ENCODE data around the gene HDGFL2.
"Not testable (repeated sequence)": the region's sequence is repeated elsewhere in the genome, so short reads cannot be mapped to it uniquely, and the experiment has no call there.

Gene HDGFL2

DNA sequence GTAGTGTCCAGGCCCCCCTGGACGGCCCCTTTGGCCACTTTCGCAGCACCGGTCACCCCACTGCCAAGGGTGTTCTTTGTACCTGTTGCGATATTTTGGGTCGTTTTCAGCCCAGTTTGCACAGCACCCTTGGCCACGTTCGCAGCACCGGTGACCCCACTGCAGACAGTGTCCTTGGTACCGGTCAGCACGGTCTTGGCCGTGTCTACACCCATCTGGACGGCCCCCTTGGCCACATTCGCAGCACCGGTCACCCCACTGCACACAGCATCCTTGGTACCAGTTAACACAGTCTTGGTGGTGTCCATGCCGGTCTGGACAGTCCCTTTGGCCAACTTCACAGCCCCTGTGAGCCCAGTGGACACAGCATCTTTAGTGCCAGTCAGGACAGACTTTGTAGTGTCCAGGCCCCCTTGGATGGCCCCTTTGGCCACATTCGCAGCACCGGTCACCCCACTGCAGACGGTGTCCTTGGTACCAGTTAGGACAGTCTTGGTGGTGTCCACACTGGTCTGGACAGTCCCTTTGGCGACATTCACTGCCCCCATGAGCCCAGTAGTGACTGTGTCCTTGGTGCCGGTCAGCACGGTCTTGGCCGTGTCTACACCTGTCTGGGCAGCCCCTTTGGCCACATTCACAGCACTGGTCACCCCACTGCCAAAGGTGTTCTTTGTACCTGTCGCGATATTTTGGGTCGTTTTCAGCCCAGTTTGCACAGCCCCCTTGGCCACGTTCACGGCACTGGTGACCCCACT lies 39.4 kb downstream of the HDGFL2 start:
- in situ Hi-C loops (cut with MboI; ENCODE audit: low sequenced_read_pairs) = no loop called here

DNA sequence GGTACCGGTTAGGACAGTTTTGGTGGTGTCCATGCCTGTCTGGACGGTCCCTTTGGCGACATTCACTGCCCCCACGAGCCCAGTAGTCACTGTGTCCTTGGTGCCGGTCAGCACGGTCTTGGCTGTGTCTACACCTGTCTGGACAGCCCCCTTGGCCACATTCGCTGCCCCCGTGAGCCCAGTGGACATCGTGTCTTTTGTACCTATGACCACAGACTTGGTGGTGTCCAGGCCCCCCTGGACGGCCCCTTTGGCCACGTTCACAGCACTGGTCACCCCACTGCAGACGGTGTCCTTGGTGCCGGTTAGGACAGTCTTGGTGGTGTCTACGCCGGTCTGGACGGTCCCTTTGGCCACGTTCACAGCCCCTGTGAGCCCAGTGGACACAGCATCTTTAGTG lies 40.0 kb downstream of the HDGFL2 start:
- in situ Hi-C loops (cut with MboI; ENCODE audit: low sequenced_read_pairs) = no loop called here

DNA sequence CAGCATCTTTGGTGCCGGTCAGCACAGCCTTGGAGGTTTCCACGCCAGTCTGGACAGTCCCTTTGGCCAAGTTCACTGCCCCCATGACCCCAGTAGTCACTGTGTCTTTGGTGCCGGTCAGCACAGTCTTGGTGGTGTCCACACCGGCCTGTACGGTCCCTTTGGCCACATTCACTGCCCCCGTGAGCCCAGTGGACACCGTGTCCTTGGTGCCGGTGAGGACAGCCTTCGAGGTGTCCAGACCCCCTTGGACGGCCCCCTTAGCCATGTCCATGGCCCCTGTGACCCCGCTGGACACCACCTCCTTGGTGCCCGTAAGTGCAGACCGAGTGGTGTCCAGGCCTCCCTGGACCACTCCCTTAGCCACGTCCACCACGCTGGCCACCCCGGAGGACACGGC lies 41.2 kb downstream of the HDGFL2 start:
- in situ Hi-C loops (cut with MboI; ENCODE audit: low sequenced_read_pairs) = no loop called here

DNA sequence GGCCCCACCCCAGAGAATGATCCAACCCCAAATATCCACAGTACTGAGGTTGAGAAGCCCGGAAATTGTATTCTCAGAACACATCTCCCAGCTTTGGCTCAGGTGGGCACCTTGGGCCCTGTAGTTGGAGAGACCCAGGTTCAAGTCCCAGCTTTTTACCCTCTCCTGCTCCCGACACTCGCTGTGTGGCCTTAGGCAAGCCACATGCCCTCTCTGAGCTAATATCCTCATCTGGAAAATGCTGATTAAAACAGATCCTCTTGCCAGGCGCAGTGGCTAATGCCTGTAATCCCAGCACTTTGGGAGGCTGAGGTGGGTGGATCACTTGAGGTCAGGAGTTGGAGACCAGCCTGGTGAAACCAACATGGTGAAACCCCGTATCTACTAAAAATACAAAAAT lies 43.6 kb downstream of the HDGFL2 start:
- in situ Hi-C loops (cut with MboI; ENCODE audit: low sequenced_read_pairs) = no loop called here

DNA sequence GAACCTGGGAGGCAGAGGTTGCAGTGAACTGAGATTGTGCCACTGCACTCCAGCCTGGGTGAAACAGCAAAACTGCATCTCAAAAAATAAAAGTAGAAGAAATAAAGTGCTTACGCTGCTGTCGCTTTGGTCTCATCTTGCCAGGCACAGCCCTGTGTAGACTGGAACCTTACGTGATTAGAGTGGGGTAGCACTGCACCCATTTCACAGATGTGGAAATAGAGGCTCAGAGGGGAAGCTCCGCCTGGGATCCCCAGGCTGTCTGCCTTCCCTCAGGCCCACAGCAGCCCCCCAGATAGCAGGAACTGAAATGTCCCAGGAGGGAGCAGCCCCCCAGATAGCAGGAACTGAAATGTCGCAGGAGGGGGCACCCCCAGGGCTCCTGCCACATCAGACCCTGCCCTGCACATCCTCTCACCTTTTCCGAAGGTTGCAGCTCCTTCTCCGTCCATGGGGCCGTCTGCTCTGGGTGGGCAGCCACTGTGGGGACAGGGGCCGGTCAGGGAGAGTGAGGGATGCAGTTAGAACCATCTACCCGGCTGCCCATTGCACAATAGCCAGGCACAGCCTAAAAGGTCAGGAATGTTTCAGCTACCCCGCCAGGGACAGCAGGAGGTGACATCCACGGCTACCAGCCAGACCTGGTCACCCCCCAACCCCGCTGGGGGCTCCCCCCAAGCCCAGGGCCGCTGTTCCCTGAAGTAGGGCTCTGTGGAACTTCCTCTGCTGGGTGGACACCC lies 44.3 kb downstream of the HDGFL2 start:
- in situ Hi-C loops (cut with MboI; ENCODE audit: low sequenced_read_pairs) = no loop called here

DNA sequence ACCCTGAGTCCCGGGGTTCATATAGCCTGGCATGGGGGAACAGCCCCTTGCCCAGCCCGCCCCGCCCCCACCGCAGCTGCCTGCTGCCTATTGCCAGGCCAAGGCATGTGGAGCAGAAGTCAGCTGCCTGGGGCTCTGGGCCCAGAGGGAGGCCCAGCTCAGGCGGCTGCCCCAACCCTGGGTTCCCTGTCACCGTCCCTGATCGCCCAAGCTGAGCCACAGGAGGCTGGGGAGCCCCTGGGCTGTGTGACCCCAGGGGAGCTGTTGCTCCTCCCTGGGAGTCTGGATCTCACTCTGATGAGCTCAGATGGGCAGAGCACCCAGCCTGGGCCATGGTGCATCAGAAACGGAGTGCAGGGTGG lies 44.8 kb downstream of the HDGFL2 start:
- in situ Hi-C loops (cut with MboI; ENCODE audit: low sequenced_read_pairs) = no loop called here

DNA sequence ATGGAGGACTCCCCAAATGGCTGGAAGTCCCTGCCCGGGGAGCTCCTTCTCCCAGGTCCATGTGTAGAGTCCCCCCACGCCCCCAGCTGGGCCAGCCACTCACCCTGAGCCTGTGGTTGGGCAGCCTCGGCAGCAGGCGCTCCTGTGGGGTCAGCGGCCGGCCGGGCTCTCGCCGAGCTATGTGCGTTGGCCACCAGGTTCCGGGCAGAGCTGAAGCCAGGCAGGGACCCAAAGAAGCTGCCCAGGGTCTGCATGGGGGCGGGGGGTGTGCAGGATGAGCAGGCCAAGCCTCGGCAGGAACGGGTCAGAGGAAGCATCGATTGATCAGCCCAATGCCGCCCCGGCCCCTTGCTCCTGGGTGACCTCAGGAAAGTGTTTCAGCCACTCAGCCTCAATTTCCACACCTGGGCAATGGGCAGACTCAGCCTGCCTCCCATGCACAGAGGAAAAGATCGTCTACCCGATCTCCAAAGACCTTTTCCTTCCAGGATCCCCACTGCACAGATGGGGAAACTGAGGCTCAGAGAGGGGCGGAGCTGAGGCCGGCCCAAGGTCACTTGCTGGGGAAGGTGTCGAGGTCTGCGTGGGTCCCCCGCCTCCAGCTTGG lies 45.5 kb downstream of the HDGFL2 start:
- in situ Hi-C loops (cut with MboI; ENCODE audit: low sequenced_read_pairs) = no loop called here

DNA sequence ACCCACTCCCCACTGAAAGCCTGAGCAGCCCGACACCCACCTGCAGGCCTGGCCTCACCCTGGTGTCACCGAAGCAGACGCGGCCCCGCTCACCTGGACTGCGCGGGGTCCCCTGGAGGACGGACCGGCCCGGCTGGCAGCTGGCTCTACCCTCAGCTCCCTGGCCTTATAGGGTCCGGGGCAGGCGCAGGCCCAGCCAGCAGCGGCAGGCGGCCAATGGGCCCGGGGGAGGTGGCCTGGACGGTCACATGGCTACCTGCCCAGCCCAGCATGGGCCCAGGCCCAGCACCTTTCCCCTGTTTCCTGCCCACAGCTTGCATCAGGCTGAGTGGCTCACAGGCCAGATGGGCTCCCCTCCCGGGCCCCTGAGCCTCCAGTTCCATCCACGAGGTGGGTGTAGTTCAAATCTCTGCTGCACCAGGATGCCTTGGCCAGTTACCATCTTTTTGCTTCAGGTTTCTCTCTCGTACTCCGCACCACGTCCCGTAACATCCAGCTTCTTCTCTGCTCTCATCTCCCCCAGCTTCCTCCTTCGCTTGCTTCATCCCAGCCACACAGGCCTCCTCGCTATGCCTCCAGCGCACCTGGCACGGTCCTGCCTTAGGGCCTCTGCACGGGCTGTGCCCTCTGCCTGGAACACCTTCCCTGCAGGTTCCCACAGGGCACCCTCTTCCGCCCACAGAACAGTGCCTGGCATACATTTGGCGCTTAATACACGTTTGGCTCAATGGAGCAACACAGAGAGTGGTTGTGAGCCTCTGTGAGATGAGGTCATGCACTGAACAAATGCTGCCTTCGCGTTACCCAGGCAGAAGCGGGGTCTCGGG lies 46.5 kb downstream of the HDGFL2 start, which contains the start of gene PLIN4:
Gene PLIN4 (minus strand): TSS at position 142 of the 827 bp plus-strand sequence. CDS start 214 bp downstream, outside the sequence.
- in situ Hi-C loops (cut with MboI; ENCODE audit: low sequenced_read_pairs) = no loop called here

DNA sequence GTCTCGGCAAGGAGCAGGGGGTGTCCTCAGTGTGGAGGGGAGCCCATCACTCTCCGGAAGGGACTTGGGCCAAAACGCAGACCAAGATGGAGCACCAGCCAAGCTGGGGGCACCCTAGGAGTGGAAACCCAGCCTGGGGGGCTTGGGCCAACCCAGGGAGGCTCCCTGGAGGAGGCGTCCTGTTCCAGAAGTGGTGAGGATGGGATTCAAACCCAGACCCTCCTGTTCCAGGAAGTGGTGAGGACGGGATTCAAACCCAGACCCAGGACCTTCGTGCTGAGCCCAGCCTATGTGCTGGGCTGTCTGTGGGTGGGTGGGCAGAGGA lies 47.0 kb downstream of the HDGFL2 start:
- in situ Hi-C loops (cut with MboI; ENCODE audit: low sequenced_read_pairs) = no loop called here

DNA sequence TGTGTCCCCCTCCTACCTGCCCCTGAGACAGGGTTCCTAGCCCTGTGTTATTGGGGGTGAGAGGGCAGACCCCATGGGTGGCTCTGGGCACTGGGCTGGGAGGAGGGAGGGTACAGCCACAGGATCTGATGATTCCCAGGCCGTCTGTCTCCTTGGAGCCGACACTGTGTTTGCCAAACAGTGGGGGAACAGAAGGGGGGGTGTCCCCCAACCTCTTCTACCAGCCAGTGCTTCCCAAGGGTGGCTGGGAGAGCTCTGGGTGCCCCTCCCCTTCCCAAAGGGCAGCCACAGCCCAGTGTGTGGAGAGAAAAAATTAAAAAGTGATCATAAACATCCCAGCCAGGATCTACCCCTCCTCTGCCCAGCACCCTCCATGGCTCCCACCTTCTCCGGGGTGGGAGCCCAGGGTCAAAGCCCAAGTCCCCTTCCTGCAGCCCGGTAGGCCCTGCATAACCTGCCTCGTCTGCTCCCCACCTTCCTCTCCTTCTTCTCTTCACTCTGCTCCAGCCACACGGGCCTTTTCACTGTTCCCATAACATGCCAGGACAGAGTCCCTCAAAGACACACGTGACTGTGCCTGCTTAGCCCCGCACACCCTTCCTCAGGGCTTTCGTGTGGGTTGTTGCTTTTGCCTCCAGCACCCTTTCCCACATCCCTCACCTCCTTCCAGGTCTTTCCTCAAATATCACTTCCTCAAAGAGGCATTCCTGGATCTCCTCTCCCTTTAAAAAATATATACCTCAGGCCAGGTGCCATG lies 47.6 kb downstream of the HDGFL2 start:
- in situ Hi-C loops (cut with MboI; ENCODE audit: low sequenced_read_pairs) = no loop called here

DNA sequence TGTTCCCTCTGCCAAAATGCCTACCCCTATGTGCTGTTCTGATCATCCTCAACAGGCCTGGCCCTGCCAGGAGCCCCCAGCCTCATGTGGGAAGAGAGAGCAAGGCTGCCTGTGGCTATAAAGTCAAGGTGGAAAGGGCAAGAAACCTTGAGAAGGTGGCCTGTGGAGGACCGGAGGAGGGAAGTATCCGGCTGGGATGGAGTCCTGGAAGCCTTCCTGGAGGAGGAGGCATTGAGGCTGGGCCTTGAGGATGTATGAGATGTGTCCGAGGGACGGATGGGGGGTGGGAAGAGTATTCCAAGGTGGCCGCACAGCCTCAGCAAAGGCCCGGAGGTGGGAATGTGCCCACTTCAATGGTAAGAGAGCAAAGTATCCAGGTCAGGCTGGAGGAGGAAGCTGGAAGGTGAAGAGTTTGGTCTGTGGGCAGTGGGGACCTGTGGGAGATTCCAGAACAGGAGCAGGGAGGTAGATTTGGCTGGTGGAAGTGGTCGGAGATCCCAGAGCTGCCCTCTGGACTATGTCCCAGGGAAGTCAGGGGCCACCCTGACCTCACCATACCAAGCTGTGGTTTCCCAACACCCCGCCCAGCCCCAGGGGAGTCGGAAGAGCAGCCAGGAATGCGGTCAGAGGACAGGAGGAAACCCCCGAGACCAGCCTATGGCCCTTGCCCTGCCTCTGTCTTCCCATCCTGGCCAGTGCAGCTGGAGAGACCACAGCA lies 49.2 kb downstream of the HDGFL2 start:
- in situ Hi-C loops (cut with MboI; ENCODE audit: low sequenced_read_pairs) = no loop called here

DNA sequence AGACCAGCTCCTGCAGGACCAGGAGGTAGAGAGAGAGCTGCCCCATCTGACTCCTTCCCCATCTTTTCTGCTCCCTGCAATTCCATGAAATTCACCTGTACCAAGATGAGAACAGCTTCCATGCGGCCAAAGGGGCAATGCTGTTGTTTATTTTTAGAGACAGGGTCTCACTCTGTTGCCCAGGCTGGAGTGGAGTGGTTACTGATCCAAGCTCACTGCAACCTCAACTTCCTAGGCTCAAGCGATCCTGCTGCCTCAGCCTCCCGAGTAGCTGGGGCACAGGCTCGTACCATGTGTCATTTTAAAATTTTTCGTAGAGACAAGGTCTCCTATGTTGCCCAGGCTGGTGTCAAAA lies 49.8 kb downstream of the HDGFL2 start:
- in situ Hi-C loops (cut with MboI; ENCODE audit: low sequenced_read_pairs) = no loop called here

DNA sequence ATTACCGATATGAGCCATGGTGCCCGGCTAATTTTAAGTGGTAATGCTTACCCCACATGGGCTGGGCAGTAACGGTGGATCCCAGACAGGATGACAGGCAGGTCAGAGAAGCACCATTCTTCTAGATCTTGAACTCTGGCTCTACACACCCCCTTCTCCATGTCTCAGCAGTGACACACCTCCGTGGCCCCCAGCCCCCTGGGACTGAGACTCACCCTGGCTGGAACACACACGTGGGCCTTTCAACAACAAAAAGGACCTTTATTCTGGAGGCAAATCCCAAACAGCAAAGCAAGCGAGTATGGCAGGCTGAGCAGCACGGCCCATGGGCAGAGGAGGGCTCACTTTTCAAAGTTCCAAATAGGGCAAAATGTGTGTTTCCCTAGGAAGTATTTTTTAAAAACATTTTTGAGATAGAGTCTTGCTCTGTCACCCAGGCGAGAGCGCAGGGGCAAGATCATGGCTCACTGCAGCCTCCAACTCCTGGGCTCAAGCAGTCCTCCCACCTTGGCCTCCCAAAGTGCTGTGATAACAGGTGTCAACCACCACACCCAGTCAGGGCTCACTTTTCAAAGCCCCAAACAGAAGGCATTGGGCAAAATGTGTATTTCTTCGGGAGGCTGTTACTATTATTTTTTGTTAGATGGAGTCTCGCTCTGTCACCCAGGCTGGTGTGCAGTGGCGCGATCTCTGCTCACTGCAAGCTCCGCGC lies 50.4 kb downstream of the HDGFL2 start:
- in situ Hi-C loops (cut with MboI; ENCODE audit: low sequenced_read_pairs) = no loop called here

DNA sequence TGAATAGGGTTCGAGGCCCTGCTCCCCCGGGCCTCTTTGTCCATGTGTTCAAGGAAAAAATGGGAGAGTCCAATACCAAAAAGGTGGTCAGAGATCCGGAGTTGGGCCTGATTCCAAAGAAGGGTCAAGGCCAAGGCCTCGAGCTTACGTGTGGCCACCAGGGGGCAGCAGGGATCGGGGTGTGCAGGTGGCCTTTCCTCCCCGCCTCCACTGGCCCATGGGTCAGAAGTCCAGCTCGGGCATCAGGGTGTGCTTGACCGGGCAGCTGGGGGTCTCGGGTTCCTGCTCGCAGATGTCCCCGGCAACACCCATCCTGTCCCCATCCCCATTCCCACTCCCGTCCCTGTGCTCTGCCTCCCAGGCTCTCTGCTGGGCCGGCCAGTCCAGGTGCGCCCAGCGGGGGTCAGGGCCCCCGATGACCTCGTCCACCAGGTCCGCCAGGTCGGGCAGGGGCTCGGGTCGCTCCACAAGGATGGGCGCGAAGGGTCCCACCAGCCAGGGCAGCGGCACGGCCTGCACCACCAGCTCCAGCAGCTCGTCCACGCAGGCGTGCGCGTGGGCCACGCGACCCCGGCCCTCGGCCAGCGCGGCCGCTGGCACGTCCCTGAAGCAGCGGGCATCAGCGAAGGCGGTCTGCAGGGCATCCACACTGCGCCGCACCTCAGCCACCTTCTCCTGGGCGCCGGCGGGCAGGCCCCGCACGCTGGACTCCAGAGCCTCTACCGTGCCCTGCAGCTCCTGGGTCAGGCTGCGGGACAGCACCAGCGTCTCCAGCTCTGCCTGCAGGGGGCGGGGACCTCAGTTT lies 51.4 kb downstream of the HDGFL2 start:
- in situ Hi-C loops (cut with MboI; ENCODE audit: low sequenced_read_pairs) = no loop called here

DNA sequence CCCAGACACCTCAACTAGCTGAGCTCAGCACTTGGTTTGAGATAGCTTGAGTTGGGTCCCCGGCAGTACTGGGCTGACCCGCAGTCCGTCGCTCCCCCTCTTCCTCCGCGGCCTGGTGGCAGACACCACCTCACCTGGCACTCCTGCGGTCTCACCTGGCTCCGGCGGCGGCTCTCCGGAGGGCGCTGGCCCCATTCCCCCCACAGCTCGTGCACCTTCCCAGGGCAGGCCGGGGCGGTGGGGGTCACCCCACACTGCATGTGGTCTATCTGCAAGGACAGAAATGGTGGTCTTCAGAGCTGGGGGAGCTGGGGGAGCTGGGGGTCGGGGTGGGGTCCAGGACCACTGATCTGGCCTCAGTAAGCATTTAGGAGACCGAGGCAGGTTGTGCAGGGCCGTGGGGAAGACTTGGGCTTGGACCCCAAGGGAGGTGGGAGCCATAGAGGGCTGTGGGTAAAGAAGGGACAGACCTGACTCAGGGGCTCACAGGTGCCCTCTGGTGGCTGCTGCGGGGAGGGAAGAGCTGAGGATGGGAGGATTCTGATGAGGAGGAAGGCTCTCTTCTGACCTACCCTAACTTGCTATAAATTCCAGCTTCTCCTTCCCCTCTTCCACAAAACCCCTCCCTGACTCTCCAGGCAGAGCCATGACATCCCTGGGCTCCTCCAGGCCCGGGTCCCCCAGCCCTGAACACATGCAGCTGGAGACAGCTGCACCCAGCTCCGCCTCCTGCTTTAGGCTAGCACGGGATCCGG lies 52.9 kb downstream of the HDGFL2 start:
- in situ Hi-C loops (cut with MboI; ENCODE audit: low sequenced_read_pairs) = no loop called here

DNA sequence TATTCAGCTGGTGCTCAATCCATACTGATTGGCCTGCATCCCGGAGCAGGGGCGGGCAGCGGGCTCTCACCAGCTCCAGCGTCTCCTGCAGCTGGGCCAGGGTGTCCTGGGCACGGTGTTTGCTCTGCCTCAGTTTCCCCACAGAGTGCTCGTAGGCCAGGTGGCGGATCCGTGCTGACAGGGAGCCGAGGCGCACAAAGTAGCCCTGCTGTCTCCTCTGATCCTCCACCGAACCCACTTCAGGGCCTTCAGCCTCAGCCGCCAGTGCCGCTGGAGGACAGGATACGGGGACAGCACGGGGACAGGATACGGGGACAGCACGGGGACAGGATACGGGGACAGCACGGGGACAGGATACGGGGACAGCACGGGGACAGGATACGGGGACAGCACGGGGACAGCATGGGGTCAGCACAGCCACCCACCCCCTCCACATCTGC lies 53.5 kb downstream of the HDGFL2 start:
- in situ Hi-C loops (cut with MboI; ENCODE audit: low sequenced_read_pairs) = no loop called here

DNA sequence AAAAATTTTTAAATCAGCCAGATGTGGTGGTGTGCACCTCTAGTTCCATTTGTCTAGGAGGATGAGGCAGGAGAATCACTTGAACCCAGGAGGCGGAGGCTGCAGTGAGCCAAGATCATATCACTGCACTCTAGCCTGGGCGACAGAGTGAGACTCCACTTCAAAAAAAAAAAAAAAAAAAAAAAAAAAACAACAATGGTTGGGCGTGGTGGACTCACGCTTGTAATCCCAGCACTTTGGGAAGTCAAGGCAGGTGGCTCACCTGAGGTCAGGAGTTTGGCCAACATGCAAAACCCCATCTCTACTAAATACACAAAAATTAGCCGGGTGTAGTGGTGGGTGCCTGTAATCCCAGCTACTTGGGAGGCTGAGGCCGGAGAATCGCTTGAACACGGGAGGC lies 55.3 kb downstream of the HDGFL2 start:
- in situ Hi-C loops (cut with MboI; ENCODE audit: low sequenced_read_pairs) = not testable (repeated sequence)

DNA sequence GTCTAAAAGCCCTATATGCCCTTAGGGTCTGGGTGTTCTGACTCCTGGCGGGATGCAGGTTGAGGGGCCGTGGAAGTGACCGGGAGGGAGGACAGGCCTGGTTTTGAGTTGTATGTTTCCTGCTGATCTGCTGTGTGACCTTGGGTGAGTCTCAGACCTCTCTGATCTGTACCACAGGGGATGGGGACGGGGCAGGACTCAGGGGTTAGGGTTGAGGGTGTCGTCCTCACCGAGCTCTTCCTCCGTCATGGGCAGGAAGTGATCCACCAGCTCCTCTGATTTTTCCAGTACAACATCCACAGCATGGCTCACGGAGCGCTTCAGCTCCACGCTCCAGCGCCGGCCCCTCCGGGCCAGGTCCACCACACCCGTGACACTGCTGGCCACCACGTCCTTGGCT lies 56.7 kb downstream of the HDGFL2 start:
- in situ Hi-C loops (cut with MboI; ENCODE audit: low sequenced_read_pairs) = no loop called here
